Activated CD4-positive, CD25-positive, alpha-beta regulatory T cell treated with anti-CD3 and anti-CD28 coated beads, Interleukin-2, amount 50 U/mL, for 16 hours (primary cell): ENCODE results near the gene SH2D3A.
A peak's percentile ranks its signal among the peaks of the same experiment; 100 is the strongest.
"Not testable (repeated sequence)": the region's sequence is repeated elsewhere in the genome, so short reads cannot be mapped to it uniquely, and the experiment has no call there.

ENCODE experiments used
- DNase-seq: peaks from one replicate; pipeline ENCODE4 v3.0.0-alpha.2; 2020; ENCODE audit warnings: low read depth, low spot score

The SH2D3A gene

DNA sequence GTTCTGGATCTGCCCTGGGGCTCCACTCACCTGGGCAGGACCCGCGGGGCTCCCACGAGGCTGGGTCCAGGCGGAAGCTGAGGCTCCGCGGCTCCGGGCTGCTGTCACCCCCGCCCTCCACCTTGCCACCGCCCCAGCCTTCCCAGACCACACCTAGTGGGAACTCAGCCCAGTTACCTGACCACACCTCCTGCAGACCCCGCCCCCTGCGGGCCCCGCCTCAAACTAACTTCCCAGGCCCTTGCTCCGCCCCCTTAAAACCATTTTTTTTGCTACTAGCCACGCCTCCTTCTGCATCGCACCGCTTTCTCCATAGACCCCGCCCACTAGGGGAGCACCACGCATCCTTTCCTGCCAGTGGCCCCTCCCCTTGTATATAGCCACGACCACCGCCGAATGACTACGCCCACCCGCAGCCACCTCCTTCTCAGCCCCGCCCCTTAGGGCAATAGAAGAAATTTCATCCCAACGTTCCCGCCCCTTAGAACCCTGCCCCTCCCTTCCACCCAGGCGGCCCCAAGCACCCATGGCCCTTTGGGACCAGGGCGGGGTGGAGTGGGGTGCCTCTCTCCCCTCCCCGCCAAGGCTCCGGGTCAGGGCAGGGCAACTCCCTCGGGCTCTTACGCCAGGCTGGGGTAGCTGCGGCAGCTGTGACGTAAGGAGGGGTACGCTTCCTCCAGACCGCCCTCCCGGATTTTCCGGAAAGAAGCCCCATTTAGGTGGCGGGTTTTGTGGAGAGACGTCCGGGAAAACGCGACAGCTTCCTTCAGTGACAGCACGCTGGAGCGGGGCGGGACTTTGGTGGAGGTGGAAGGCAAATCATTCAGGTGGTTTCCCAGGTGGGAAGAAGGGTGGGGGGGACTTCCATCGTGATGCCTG, at the start of gene SH2D3A:
TSS of gene SH2D3A (minus strand) at position 79 of the 879 bp plus-strand sequence. CDS start 3,687 bp downstream, outside the sequence.
- peak; percentile 83 for DNase-seq

DNA sequence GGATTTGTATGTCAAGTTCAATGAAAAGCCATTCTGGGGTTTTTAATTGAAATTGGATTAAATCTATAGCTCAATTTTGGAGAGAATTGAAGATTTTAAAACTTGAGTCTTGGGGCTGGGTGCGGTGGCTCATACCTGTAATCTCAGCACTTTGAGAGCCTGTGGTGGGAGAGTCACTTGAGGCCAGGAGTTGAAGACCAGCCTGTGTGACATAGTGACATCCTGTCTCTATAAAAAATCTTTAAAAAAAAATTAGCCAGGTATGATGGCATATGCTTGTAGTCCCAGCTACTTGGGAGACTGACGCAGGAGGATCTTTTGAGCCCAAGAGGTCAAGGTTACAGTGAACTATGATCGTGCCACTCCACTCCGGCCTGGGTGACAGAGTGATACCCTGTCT, 46.4 kb upstream of the SH2D3A start:
- no peak for DNase-seq

DNA sequence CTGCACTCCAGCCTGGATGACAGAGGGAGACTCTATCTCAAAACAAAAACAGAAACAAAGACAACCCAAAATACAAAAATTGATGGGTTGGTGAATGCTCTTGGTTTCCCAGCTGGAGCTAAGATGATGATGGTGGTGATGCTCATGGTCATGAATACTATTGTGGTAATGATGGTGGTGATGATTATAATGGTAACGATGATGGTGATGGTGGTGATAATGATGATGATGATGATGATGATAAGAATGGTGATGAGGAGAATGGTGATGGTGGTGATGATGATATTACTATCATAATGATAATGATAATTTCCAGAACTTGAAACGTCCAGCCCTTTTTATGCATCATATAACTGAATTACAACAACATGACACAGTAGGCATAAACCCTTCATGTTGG, 45.4 kb upstream of the SH2D3A start:
- DNase-seq, result no peak

DNA sequence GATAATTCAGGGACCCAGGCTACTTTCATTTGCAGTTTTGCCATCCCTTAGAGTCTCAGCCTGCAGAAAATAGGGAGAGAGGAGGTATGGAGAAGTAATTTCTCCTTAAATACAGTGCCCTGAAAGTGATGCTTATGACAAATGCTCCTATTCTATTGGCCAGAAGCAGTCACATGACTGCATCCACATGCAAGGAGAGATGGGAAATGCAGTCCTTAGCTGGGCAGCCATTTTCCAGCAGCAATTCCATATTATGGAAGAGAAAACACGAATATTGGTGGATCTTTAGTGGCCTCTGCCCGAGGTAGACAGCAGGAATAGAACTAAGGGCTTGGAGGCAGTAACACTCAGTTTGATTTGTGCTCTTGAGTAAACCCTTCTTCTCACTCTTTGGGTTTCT, 44.7 kb upstream of the SH2D3A start:
- DNase-seq, result no peak

DNA sequence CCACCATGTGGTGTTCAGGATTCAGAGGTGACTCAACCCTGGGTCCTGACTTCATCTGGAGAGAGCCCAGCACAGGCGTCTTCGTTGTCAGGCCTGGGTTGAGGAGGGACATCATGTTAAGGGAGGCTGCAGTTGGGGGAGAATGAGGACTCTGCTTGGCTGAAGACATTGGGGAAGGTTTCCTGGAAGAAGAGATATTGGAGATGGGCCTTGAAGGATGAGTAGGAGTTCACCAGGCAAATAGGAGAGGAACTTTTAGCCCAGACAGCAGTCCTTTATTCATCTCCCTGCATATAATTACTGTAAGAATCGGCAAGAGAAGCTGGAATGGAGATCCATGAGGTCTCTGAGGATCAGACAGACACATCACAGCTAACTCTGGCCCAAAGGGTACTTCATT, 44.1 kb upstream of the SH2D3A start:
- no peak for DNase-seq

DNA sequence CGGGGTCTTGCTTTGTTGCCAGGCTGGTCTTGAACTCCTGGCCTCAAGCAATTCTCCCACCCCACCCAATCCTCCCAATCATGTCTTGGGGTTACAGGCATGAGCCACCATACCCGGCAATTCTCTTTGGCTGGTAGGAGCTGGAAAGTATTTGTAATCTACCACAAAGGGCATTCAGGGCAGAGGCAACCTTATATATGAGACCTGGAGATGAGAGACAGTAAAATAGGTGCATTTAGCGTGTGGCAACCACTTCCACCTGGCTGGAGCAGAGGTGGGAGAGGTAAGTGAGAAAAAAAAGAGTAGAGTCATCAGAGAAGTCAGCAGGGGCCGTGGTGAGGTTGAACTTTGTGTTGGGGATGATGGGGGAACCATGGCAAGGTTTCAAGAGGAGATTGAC, 42.0 kb upstream of the SH2D3A start:
- no peak for DNase-seq

DNA sequence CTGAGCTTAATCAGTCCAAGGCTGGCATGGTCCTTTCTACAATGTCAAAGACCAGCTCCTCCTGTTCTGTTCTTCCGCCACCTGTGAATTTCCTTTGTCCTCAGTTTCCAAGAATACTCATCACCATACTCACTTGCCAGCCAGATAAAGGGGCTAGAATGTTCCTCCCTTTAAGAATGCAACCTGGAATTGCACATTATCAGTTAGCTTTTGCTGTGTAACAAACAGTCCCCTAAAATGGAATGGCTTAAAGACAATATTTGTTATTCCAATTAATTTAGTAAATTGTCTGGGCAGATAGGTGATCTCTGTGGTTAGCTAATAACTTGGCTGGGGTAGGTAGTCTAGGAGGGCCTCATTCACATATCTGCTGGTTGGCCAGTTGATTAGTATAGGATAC, 41.3 kb upstream of the SH2D3A start:
- no peak for DNase-seq

DNA sequence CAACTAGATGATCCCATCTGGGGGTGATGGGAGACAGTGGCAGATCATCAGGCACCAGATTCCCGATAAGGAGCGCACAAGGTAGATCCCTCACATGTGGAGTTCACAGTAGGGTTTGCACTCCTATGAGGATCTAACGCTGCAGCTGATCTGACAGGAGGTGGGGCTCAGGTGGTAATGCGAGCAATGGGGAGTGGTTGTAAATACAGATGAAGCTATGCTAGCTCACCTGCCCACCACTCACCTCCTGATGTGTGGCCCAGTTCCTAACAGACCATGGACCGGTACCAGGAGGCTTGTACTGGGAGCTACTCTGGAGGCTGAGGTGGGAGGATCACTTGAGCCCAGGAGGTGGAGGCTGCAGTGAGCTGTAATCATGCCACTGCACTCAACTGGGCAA, 40.1 kb upstream of the SH2D3A start:
- no peak for DNase-seq

DNA sequence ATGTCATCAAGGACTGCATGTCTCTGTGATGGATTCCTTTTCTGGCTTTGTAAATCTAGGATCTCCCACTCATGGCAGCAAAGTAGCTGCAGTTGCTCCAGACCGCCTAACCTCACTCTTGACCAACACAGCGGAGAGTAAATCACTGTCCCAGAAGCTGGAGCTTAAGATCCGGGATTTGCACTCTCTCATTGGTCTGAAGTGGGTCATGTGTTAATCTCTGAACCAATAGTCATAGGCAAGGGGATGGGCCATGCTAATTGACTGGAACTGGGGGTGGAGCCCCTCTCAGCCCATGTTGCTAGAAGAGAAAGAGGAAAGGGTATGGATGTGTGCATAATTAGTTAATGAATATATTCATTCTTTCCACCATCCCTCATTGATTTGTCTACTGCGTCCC, 39.3 kb upstream of the SH2D3A start:
- DNase-seq, result no peak

DNA sequence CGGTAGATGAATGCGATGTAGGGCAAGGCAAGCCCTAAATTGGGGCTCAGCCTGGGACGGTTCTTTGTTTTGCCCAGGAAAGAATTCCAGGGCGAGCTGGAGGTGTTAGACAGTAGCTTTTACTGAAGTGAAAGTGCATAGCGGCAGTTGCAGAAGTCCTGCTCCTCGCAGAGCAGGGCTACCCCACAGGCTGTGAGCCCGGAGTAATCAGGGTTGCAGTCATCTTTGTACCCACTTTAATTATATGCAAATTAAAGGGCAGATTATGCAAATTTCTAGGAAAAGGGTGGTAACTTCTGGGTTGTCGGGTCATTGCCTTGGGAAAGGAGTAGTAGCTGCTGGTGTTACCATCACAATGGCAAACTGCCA, 35.8 kb upstream of the SH2D3A start:
- DNase-seq, result no peak

DNA sequence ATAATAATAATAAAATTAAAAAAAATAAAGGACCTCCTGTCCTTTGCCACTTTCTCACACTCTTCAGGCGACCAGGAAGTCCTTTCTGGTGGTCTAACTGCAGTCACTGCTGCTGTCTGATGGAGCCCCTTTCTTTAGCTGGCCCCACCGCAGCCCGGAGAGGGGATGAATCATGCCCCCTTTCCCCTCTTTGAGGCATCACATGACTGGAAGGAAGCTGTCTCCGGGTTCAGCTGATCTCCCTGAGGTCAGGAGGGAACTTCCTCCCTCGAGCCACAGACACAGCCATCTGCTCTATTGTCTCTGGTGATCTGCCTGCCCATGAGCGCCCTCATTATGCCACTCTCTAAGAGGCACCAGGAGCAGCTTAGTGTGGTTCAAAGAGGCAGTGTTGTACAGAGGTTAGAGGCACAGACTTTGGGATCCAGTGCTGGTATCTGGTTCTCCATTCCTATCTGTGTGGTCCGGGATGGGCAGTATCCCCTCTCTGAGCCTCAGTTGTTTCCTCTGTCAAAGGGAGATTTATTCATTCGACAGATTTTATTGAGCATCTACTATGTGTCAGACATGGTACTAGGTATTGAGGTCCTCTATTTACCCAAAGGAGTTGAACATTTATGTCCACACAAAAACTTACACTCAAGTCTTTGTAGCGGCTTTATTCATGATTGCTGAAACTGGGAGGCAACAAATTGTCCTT, 35.3 kb upstream of the SH2D3A start:
- peak; percentile 39 for DNase-seq

DNA sequence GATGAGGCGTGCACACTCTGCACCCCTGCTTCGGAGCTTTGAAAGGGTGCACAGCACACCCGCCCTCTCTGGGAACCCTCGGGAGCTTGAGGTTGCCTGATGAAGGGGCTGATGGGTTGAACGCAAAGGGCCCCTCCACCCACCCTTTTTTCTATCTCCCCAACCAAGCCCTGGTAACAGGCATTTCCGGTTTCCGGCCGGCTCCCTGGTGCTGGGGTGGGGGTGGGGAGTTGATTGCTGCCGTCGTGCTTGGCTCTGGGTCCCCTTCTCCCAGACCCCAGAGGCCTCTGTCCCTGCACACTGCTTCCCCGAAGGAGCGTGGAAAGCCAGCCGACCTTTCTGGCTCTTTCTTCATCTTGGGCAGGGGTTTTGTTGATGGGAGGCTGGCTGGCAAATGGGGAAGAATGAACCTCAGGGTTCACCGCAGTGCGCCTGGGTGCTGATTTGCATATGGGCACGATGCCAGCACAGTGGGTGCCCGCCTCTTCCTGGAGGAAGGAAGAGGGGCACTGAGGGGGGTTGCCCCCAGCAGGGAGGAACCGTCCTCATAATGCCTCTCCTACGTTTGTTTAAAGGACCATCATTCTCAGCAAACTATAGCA, 34.4 kb upstream of the SH2D3A start:
- DNase-seq, result peak; percentile 62

DNA sequence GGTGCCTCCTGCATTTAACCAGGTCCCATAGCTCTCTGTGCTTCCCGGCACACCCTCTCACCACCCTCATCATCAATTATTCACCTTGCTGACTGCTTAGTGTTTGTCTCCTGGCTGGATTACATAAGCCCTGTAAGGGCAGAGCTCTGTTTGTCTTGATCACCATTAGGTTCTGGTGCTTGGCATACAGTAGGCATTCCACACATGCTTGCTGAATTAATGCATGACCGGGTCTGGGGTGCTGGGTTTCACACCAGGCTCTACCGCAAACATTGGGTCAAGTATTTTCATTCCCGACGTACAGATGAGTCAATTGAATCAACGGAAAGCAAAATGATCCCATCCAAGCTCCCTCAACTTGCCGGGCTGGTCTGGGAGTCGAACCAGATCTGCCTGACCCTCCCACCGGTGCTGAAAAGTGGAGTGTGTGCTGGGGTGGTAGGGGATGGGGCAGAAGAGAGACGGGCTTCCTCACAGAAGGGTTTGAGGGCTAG, 33.8 kb upstream of the SH2D3A start:
- DNase-seq, result no peak

DNA sequence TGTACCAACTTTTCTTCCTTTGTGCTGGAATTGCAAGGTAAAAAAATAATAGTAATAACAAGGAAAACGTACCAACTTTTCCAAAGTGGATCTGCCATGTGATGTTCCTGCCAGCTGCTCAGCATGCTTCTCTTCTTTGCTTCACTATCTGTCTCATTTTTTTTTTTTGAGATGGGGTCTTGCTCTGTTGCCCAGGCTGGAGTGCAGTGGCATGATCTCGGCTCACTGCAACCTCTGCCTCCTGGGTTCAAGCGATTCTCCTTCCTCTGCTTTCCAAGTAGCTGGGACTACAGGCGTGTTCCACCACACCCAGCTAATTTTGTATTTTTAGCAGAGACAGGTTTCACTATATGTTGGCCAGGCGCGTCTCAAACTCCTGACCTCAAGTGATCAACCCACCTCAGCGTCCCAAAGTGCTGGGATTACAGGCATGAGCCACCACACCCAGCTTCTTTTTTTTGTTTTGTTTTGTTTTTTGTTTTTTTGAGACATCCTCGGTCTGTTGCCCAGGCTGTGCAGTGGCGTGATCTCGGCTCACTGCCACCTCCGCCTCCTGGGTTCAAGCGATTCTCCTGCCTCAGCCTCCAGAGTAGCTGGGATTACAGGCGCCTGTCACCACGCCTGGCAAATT, 33.0 kb upstream of the SH2D3A start:
- not testable (repeated sequence) for DNase-seq

DNA sequence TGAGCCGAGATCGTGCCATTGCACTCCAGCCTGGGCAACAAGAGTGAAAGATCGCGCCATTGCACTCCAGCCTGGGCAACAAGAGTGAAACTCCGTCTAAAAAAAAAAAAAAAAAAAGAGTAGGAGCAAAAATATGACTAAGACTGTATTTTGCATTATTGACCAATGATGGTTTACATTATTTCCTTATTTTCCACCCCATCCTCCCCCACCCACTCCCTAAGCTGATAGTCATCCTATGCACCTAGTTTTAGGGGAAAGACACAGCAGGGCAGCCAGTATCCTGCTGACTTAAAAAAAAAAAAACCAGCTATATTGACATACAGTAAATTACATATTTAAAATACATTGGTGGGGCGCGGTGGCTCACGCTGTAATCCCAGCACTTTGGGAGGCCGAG, 30.4 kb upstream of the SH2D3A start:
- DNase-seq, result no peak

DNA sequence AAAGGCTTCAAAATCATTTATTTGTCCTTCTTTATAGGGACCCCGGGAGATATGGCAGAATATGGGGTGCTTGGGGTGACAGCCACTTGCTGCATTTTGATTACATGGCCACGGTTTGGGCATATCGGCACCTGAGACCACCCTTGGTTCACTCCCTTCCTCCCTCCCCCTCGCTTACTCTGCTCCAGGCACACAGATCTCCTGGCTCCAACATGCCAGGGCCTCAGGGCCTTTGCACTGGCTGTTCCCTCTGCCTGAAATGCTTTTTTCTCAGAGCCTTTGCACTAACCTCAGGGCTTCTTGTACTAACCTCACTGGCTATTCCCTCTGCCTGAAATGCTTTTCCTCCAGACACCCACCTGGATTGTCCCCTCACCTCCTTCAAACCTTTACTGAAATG, 29.0 kb upstream of the SH2D3A start:
- no peak for DNase-seq

DNA sequence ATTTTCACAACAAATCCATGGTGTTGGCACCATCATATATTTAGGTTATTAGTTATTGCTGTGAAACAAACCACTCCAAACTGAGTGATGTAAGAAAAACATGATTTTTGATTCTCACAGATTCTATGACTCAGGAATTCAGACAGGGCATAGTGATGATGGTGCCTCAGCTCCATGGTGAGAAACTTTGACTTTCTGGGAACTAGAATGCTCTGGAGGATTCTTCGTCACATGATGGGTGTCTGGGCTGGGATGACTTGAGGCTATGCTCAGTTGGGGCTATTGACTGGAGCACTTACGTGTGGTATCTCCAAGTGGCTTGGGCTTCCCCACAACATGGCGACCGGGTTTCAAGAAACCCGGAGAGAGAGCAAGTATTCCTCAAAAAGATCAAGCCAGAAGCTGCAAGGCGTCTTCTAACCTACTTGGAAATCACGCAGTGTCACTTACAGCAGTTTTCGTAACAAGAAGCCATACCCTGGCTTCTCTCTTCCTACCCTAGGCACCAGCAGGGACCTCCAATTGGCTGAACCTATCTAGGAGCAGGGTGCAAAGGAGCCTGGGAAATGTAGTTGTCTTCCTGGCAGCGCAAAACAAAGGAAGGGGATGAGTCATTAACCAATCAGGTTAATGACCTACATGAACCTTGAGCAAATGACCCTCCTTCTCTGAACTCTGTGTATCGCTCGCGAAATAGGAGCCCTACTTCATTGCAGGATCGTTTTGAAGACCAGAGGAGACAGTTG, 27.6 kb upstream of the SH2D3A start:
- DNase-seq, result no peak

DNA sequence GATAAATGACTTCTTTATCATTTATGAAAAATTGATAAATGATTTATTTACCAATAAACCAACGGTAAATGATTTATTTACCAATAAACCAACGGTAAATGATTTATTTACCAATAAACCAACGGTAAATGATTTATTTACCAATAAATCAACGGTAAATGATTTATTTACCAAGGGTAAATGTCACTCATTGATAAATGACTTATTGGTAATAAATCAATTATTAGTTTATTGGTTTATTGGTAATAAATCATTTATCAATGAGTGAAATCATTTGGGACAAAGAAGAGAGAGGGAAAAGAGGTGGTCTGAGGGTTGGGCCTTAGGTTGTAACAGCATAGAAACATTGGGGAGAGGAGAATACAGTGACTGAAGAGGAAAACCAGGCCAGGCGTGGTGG, 26.7 kb upstream of the SH2D3A start:
- DNase-seq, result no peak

DNA sequence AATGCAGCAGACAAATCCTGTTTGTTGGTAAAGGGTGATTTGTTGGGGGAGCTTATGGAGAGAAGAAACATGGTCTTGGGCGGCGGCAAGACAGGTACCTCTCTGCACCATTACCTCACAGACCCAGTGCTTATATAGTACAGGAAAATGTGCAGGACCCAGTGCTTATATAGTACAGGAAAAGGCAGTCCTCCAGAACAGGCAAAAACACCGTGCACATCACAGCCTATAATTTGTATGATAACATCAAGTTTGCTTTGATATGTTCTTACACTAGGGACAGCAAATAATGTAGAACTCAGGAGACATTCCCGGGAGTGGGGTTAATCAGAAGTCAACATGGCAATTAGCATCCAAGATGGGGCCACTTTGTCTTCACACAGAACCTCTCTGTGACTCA, 26.2 kb upstream of the SH2D3A start:
- no peak for DNase-seq

DNA sequence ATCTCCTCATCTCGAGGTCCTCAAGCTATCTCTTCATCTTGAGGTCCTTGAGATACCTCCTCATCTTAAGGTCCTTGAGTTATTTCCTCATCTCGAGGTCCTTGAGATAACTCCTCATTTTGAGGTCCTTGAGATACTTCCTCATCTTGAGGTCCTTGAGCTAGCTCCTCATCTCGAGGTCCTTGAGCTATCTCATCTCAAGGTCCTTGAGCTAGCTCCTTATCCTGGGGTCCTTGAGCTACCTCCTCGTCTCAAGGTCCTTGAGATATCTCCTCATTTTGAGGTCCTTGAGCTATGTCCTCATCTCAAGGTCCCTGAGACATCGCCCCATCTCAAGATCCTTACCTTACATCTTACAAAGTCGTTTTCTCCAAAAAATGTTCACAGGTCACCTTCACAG, 24.0 kb upstream of the SH2D3A start:
- no peak for DNase-seq
